HFF-Myc (cell line): ENCODE measurements around the gene NPPC.
A peak's percentile ranks its signal among the peaks of the same experiment; 100 is the strongest.

ENCODE experiments used
- DNase-seq: peaks from one replicate; pipeline ENCODE4 v3.0.0-alpha.2; 2011; ENCODE audit warnings: low read depth; ENCODE audit errors: extremely low read depth
- H3K4me3 ChIP-seq: replicated peaks from 2 replicates; pipeline ENCODE4 v1.5.1; 2011; ENCODE audit warnings: low read depth, mild to moderate bottlenecking, control low read depth, low read length
- CTCF ChIP-seq: IDR thresholded peaks from 2 replicates; pipeline ENCODE4 v1.5.1; 2012; ENCODE audit warnings: mild to moderate bottlenecking, low read depth, low read length, control low read depth; ENCODE audit errors: missing control alignments

Gene NPPC

GRCh38 chr2:231926761-231927565, 767 bp upstream of the NPPC start:
- no peak for TF ChIP-seq CTCF
- no peak for DNase-seq
- H3K4me3 ChIP-seq, result peak overlapping the region; percentile 38

GRCh38 chr2:231925303-231926179, 655 bp downstream of the NPPC start:
- peak overlapping the region; percentile 38 for H3K4me3 ChIP-seq
- TF ChIP-seq CTCF, result peak; percentile 66
- DNase-seq, result peak; percentile 35

- H3K4me3 ChIP-seq, result no peak overlapping the region
- no peak for DNase-seq
- no peak for TF ChIP-seq CTCF
Measured at GRCh38 chr2:231924889-231925275, 1.3 kb downstream of the NPPC start.

- no peak for TF ChIP-seq CTCF
- DNase-seq, result no peak
- H3K4me3 ChIP-seq, result no peak overlapping the region
Measured at GRCh38 chr2:231923951-231924888, 2.0 kb downstream of the NPPC start.

GRCh38 chr2:231923010-231923344, 3.2 kb downstream of the NPPC start:
- no peak for TF ChIP-seq CTCF

GRCh38 chr2:231922311-231923009, 3.7 kb downstream of the NPPC start:
- no peak for TF ChIP-seq CTCF
- DNase-seq, result no peak
- no peak overlapping the region for H3K4me3 ChIP-seq

More at GRCh38 chr2:231923010-231923344, 3.2 kb downstream of the NPPC start:
- no peak for DNase-seq
- H3K4me3 ChIP-seq, result no peak overlapping the region
